Right cardiac atrium (tissue), 5 donors: ENCODE data around the gene ESPNL. TPM values are rescaled to one million over a fixed set of nuclear protein-coding genes. Genes with fewer than 3 reads are reported as not detected.

Experiments
- ATAC-seq, 2 donors: fragments of 200-7000 bp; cut with Tn5 transposase; one replicate each; pipeline versions ENCODE4 v1.8.0 to v1.9.1; 2020; ENCODE audit warnings: moderate library complexity in 2 of 2, mild to moderate bottlenecking in 1 of 2
- DNase-seq, 3 donors: peaks; one replicate each; pipeline ENCODE4 v3.0.0-alpha.2; 2020
- H3K27ac ChIP-seq: one replicate; pipeline ENCODE4 v1.5.1; 2013; ENCODE audit warnings: mild to moderate bottlenecking, low read length, control low read depth, moderate library complexity
- H3K27me3 ChIP-seq: one replicate; pipeline ENCODE4 v1.6.1; 2013; ENCODE audit not compliant: control insufficient read depth, insufficient read depth
- H3K4me1 ChIP-seq: one replicate; pipeline ENCODE4 v1.6.1; 2013; ENCODE audit warnings: low read length; ENCODE audit not compliant: control insufficient read depth, insufficient read depth
- H3K4me3 ChIP-seq: one replicate; pipeline ENCODE4 v1.5.1; 2013; ENCODE audit warnings: low read length, control low read depth
- H3K9me3 ChIP-seq: one replicate; pipeline ENCODE4 v1.6.1; 2013; ENCODE audit warnings: low read length; ENCODE audit not compliant: control insufficient read depth
- WGBS: extraction: QIAGEN DNeasy Blood & Tissue Kit; methylation state at CpG from one replicate; pipeline ENCODE4 v1.1.7; 2013; 5-methylcytosine and 5-hydroxymethylcytosine counted together
- intact Hi-C, 4 donors: fragments of 100-400 bp; cut with DNase I; formaldehyde crosslinking; loops; one replicate each; pipeline versions ENCODE4 v1.11.0 to v1.14.0; 2022 to 2023
- polyA plus RNA-seq: library from polyadenylated mRNA; stranded (reverse); fragments of 200-250 nt; gene quantifications from one replicate; pipeline ENCODE4 v1.2.3, GENCODE V29; 2013
- total RNA-seq, 4 donors: library from RNA; stranded (reverse); fragmentation: NEBNext Ultra II Directional; extraction: Animal tissue kit (Norgen Biotek cat#: 25700); gene quantifications; one replicate each; pipeline ENCODE4 v1.2.1, GENCODE V29; 2021
- donor health status: healthy with polysubstance abuse.
- donor health status: DM: no; HTN: yes; CAD: no.
- donor health status: DM: no; HTN: no; CAD: no.
- donor health status: DM: no; HTN: yes; CAD: no; lungs with severe emphysema.
- donor health status: DM: yes; HTN: yes; CAD: no.

ESPNL gene
- total and polyA plus RNA-seq, 5 donors = 0.29 to 0.79 (median 0.57) TPM

DNA sequence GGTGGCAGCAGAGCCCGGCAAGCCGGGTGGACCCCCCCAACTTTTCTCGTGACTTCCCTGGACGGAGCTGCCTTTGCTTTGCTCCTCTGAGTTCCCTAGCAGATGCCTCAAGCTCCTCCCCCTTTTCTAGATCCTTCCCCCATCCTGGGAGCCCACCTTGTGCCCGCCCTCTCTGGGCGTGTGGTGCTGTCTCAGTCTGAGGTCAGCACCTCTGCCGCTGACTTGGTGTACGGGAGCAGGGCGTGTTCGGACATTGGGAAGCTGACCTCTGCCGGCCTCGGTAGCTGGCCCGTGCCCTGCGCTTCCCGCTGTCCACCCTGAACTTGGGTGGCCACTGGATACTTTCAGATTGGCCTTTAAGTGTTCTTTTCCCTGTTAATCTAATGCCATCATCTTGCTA, 19.6 kb upstream of the ESPNL start:
- Histone ChIP-seq H3K4me1 (no peaks in the 10 kb centered on the region), H3K4me3 (no peak overlapping the region), H3K9me3 (no peaks in the 10 kb centered on the region), H3K27me3 (no peaks in the 10 kb centered on the region), H3K27ac (no peak overlapping the region)
- 98% methylated on average over 15 of the region's 15 CpGs for WGBS
- DNase-seq (no peak), ATAC-seq (no peak)
- intact Hi-C loops = no loop called here

DNA sequence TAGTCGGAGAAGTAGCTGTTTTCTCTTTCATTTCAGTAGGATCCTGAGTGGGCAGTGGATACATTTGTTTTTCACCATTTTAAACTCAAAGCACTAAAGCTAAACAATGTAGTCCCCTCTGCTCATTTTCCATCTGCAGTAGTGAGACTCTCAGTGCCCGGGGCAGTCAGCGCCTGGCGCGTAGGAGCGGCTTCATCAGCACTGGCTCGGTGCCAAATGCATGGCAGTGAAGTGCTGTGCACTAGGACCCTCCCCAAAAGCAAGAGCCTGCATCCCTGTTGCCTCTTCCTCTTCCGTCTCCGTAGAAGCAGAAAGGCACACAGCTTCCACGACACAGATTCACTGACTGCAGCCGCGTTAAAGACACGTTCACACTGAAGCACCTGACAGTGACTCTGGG, 19.0 kb upstream of the ESPNL start:
- 74% methylated on average over 13 of the region's 13 CpGs for WGBS
- DNase-seq (no peak), ATAC-seq (no peak)
- Histone ChIP-seq H3K27me3 (no peaks in the 10 kb centered on the region), H3K4me3 (no peak overlapping the region), H3K27ac (no peak overlapping the region), H3K4me1 (no peaks in the 10 kb centered on the region), H3K9me3 (no peaks in the 10 kb centered on the region)
- intact Hi-C loops = no loop called here

DNA sequence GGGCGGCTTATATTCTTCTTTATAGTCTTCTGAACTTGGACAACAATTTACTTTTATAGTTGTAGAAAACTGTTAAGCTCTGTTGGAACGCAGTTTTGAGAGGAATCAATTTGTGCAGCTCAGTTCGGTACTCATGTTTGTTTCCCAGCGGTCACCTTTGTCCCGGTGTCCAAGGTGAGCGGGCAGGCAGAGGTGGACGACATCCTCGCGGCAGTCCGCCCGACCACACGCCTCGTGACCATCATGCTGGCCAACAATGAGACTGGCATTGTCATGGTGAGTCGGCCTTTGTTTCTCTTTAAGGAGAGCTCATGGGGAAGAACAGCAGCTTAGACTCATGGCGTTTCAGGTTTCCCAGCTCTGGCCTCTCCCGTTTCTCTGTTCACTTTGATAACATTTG, 18.6 kb upstream of the ESPNL start:
- intact Hi-C loops = no loop called here
- 89% methylated on average over 16 of the region's 16 CpGs for WGBS
- no peaks in the 10 kb centered on the region for H3K4me1 ChIP-seq
- DNase-seq = no peak
- no peak overlapping the region for H3K4me3 ChIP-seq
- no peak overlapping the region for H3K27ac ChIP-seq
- H3K27me3 ChIP-seq = no peaks in the 10 kb centered on the region
- no peaks in the 10 kb centered on the region for H3K9me3 ChIP-seq
- ATAC-seq = peak in 1 of 2 donors; percentile 11

DNA sequence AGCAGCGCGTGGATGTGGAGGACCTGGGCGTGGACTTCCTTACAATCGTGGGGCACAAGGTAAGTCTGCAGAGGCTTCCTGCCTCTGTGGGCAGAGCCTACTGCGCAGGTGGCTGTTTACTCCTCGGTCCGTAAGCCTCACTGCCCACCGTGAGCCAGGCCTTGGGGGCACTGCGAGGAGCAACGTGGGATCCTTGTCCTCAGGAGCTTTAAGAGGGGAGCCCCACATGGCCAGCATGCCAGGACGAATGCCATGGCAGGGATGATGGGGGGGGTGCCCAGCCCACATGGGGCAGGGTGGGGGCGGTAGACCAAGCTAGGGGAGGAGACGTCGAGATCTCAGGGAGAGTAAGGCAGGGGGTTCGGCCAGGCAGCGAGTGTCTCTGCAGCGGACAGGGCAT, 18.0 kb upstream of the ESPNL start:
- no peak overlapping the region for H3K4me3 ChIP-seq
- intact Hi-C loops = no loop called here
- H3K27me3 ChIP-seq = no peaks in the 10 kb centered on the region
- 82% methylated on average over 17 of the region's 17 CpGs for WGBS
- H3K4me1 ChIP-seq = no peaks in the 10 kb centered on the region
- no peak overlapping the region for H3K27ac ChIP-seq
- DNase-seq = no peak
- no peaks in the 10 kb centered on the region for H3K9me3 ChIP-seq
- no peak for ATAC-seq

DNA sequence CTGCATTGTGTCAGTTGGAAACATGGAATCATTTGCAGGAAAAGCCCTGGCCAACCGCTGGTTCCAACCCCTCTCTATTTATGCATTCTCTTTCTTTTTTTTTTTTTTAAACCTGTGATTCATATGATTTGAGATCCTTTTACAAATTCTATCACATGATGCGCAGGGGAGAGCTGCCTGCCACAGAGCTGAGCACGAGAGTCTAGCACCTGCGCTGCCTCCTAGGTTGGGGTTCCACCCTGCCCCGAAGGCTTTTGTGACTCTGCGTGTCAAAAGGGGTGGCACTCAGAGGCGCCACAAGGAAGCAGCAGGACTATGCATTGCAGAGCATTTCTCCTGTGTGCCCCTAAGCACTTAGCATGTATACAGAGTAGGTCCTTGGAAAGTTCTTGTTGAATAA, 17.3 kb upstream of the ESPNL start:
- WGBS = 84% methylated on average over 7 of the region's 7 CpGs
- DNase-seq = no peak
- Histone ChIP-seq H3K4me3 (no peak overlapping the region), H3K27me3 (no peaks in the 10 kb centered on the region), H3K9me3 (no peaks in the 10 kb centered on the region), H3K27ac (no peak overlapping the region), H3K4me1 (no peaks in the 10 kb centered on the region)
- ATAC-seq = no peak
- intact Hi-C loops = no loop called here

DNA sequence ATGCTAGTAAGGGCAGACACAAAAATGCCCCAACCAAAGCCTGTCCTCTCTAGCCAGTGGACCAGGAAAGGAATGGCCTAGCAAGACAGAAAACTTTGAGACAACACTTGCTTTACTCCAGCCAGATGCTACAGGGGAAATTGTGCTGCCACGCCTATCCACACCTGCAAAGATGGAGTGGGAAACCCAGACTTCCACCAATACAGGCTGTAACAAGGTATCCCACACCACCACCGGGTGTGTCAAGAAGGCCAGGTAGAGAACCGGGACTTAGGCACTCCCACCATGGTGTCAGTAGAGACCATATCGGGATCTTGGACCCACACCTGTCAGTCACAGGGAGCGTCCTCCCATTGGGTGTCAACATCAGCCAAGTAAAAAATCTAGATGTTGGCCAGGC, 16.2 kb upstream of the ESPNL start:
- no peaks in the 10 kb centered on the region for H3K4me1 ChIP-seq
- H3K4me3 ChIP-seq = no peak overlapping the region
- intact Hi-C loops = no loop called here
- H3K27me3 ChIP-seq = no peaks in the 10 kb centered on the region
- DNase-seq (no peak), ATAC-seq (no peak)
- whole genome bisulfite sequencing = 97% methylated on average over 5 of the region's 5 CpGs
- H3K27ac ChIP-seq = no peak overlapping the region
- H3K9me3 ChIP-seq = no peaks in the 10 kb centered on the region

DNA sequence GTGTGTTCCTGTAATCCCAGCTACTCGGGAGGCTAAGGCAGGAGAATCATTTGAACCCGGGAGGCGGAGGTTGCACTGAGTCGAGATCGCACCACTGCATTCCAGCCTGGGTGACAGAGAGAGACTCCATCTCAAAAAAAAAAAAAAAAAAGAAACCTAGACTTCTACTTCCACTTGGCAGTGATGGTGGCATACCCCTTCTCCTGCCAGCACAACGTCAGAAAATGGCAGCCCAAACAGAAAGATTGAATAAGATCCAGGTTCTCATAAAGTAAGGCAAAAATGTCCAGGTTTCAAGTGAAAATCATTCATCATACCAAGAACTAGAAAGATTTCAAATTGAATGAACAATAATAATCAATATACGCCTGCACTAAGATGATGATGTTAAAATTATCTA, 15.4 kb upstream of the ESPNL start:
- no peaks in the 10 kb centered on the region for H3K4me1 ChIP-seq
- intact Hi-C loops = no loop called here
- H3K27me3 ChIP-seq = no peaks in the 10 kb centered on the region
- ATAC-seq (no peak), DNase-seq (no peak)
- no peak overlapping the region for H3K27ac ChIP-seq
- no peaks in the 10 kb centered on the region for H3K9me3 ChIP-seq
- H3K4me3 ChIP-seq = no peak overlapping the region
- 72% methylated on average over 7 of the region's 7 CpGs for WGBS

DNA sequence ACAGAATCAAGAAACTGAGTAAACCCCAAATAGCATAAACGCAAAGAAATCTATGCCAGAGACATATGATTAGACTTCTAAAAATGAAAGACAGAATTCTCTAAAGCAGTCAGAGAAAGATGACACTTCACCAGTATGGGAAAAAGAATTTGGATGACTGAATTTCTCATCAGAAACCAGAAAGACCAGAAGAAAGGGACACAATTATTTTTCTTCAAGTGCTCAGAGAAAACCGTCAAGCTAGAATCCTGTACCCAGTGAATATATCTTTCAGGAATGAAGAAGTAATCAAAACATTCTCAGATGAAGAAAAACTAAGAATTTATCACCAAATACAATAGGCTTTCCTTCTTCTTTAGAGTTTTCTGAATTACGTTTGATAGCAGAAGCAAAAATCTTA, 14.2 kb upstream of the ESPNL start:
- no peak for DNase-seq
- H3K4me3 ChIP-seq = no peak overlapping the region
- 96% methylated on average over 3 of the region's 3 CpGs for WGBS

DNA sequence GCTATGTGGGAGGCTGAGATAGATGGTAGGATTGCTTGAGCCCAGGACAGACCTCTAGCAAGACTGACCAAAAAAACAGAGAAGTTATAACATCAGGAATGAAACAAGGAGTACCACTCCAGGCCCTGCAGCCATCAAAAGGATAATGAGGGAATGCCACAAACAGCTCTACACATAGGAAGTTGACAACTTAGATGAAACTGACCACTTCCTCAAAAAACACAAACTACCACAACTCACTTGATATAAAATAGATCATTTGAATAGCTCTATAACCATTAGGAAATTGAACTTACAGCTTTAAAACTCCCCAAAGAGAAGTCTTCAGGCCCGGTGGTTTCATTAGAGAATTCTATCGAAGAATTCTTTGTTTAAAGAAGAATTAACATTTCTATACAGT, 12.9 kb upstream of the ESPNL start:
- DNase-seq (no peak), ATAC-seq (no peak)
- WGBS = 80% methylated on average over 2 of the region's 2 CpGs
- Histone ChIP-seq H3K9me3 (no peaks in the 10 kb centered on the region), H3K4me1 (no peaks in the 10 kb centered on the region), H3K4me3 (no peak overlapping the region), H3K27ac (no peak overlapping the region), H3K27me3 (no peaks in the 10 kb centered on the region)
- intact Hi-C loops = no loop called here

More for the DNA sequence above, 14.2 kb upstream of the ESPNL start:
- ATAC-seq = no peak
- Histone ChIP-seq H3K9me3 (no peaks in the 10 kb centered on the region), H3K4me1 (no peaks in the 10 kb centered on the region), H3K27ac (no peak overlapping the region), H3K27me3 (no peaks in the 10 kb centered on the region)
- intact Hi-C loops = no loop called here

DNA sequence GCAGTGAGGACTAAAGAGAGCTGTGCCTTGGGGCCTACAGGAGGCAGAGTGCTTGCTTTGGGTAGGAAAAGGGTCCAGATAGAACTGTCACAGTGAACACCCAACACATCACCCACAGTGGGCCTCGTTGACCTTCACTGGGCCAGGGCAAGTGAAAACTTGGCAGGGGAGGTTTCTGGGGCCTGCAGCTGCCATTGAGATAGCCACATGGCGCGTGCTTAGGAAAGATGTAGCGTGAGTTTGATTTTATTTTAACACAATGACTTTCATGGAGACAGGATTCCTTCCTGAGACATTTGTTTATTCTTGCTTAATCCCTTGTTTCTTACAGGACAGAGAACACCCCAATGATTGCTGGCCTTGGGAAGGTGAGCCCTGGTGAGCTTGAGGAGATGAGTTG, 9.3 kb upstream of the ESPNL start:
- H3K4me1 ChIP-seq = no peaks in the 10 kb centered on the region
- no peak overlapping the region for H3K27ac ChIP-seq
- intact Hi-C loops = no loop called here
- DNase-seq (no peak), ATAC-seq (no peak)
- H3K9me3 ChIP-seq = no peaks in the 10 kb centered on the region
- WGBS = 80% methylated on average over 4 of the region's 4 CpGs
- no peak overlapping the region for H3K4me3 ChIP-seq
- H3K27me3 ChIP-seq = no peaks in the 10 kb centered on the region

DNA sequence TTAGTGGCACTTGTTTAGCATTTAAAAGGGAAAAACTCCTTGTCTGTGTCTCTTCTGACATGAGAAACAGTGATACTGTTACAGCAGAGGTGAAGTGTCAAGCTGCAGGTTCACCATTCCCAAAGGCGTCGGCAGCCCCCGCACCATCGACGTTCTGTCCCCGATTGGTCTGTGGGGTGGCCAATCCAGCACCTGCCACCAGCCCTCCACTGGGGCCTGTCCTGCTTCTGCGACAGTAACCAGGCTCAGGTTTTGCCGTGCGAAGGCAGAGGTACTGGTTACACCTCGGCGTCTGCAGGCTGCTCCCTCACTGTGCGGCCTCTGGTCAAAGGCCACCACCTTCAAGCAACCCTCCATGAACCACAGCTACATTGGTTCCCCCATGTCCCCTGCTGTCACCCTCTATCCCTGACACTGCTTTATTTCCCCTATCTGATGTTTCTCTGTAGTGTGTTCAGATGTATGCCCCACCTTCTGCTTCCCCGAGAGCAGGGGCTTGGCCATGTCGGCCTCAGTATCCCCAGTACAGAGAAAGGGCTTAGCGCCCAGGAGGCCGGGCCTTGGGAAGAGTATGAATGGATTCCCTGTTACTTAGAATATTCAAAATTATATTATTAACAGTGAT, 8.6 kb upstream of the ESPNL start:
- WGBS = 90% methylated on average over 16 of the region's 16 CpGs
- intact Hi-C loops = no loop called here
- ATAC-seq = no peak
- DNase-seq = peak in 1 of 3 donors; percentile 24
- Histone ChIP-seq H3K27ac (no peak overlapping the region), H3K4me3 (no peak overlapping the region), H3K27me3 (no peaks in the 10 kb centered on the region), H3K4me1 (no peaks in the 10 kb centered on the region), H3K9me3 (no peaks in the 10 kb centered on the region)

DNA sequence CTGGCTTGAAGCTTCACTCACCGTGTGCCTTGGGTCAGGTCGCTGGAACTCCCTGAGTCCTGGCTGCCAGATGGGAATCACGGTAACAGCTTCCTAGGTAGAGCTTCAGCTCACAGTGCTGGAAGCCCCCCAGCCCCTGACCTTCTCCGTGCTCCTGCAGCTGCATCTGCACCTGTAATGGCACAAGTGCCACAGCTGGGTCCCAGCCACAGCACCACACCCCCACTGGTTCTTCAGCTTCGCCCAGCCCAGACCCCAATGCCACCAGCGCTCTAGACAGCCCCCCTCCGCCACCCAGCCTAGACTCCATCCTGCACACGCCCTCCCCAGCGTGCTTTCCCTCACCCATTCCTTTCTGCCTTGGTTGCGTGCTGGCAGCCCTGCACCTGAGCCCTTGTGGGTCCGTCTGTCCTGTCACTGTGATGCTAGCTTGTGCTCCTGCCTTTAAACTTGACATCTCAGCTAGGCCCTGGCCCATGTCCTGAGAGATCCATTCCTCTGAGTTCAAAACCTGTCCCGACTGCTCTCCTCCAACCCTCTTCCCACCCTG, 7.6 kb upstream of the ESPNL start:
- intact Hi-C loops = no loop called here
- DNase-seq (no peak), ATAC-seq (no peak)
- Histone ChIP-seq H3K9me3 (no peaks in the 10 kb centered on the region), H3K27me3 (no peaks in the 10 kb centered on the region), H3K27ac (no peak overlapping the region), H3K4me3 (no peak overlapping the region), H3K4me1 (no peaks in the 10 kb centered on the region)
- WGBS = 93% methylated on average over 12 of the region's 12 CpGs
